NCI-H128 (cell line): Measurements from ENCODE around the gene ROR1.
A peak's percentile ranks its signal among the peaks of the same experiment; 100 is the strongest.

ENCODE experiments used
- DNase-seq: peaks from one replicate; lab custom pipeline; 2025; ENCODE audit not compliant: unreplicated experiment; lab: John Stamatoyannopoulos, UW

ROR1 gene

DNA sequence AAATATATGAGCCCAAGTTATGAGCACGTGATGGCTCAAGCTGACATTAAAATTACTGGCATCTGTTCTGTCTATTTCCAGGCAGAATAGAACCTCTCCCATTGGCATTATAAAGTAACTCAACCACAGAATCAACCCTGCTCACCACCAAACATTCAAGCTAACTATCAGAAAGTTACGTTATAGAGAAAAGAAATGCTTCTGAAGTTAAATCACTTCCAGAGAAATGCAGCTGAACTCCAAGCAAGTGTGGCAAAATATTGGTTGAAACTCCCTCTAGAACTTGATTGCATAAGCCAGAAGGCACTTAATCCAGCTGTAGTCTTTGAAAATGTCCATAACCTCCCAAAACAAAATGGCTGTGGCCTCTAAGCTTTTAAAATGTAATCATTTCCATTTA lies 393.4 kb downstream of the ROR1 start:
- no peak for DNase-seq

DNA sequence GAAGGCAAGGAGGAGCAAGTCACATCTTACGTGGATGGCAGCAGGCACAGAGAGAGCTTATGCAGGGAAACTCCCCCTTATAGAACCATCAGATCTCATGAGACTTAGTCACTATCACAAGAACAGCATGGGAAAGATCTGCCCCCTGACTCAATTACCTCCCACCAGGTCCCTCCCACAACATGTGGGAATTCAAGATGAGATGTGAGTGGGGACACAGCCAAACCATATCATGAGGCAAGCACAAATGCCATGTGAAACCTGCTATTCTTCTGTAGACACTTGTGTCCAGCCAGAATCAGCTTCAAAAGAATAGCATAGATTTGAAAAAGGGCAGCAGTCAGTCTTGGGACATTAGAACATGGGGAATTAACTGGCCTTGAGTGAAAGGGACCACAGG lies 397.4 kb downstream of the ROR1 start:
- no peak for DNase-seq

GRCh38 chr1:64171797-64172281 lies 398.0 kb downstream of the ROR1 start:
- DNase-seq = no peak

DNA sequence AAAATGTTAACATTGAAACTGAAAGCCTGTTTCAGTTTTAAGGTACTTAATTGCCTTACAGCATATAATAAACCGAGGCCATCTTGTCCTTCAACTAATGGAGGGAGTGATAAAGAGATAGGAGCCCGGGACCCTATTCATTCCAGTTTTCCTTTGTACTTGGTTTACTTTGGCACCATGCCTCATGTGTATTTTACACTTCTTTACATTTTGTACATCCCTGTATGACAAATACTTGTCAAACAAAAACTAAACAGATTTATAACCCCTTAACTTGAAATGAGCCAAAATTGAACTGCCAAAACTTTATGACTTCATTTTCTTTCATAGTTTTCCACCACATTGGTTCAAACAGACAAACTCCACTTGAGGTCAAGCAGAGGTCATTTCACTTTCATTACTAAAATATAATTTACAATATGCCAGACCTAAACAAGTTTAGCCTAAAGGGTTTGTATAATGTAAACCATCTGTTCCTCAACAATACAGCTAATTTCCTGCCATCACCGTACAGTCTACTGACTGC lies 398.7 kb downstream of the ROR1 start:
- DNase-seq = peak; percentile 20

GRCh38 chr1:64173336-64173940 lies 399.6 kb downstream of the ROR1 start:
- DNase-seq = no peak

GRCh38 chr1:64175639-64176038 lies 401.8 kb downstream of the ROR1 start:
- DNase-seq = no peak

DNA sequence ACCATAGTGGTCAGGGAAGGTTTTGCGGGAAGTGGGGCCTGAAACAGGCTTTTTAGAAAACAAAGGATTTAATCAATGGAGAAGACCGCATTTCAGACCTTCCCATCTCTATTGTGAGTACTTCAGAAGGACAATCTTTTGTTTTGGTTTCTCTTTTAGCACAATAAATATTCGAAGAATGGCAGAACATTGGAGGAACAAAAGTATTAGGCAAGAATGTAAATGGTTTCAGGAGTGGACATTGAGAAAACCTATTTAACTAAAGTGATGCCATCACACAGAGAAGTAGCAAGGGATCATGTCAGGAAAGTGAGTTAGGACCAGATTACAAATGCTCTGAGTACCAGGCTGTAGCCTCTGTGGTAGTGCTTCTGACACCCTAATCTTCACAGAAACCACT lies 402.8 kb downstream of the ROR1 start:
- no peak for DNase-seq

GRCh38 chr1:64179588-64179987 lies 405.8 kb downstream of the ROR1 start:
- no peak for DNase-seq

GRCh38 chr1:64182207-64182606 lies 408.4 kb downstream of the ROR1 start:
- no peak for DNase-seq

DNA sequence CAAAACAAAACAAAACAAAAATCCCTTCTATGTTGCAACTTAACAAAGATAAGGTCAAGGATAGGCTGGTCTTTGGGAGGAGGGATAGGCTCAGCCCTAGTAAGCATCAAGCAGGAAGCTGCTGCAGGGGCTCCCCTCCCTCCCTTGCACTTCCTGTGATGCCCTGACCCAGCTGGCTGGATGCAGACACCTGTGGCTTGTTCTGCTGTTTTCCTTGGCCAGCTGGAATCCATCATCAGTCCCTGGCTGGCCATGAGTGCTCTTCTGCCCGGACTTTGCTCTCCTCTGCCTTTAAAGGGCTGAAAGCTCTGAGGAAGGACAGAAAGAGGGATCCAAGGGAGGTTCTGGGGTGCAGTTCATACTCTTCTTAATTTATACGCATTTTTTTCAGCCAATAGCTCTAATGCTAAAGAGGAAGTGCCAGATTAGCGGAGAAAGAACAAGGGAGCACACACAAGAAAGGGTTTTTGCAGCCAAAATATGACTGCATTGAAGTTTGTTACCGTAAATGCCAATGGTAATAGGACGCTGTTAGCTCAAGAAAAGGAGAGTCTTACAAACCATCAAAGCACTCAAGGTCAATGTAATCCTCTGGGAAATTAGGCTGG lies 409.7 kb downstream of the ROR1 start:
- no peak for DNase-seq

- no peak for DNase-seq
Observed at GRCh38 chr1:64184003-64184440, 410.2 kb downstream of the ROR1 start.

DNA sequence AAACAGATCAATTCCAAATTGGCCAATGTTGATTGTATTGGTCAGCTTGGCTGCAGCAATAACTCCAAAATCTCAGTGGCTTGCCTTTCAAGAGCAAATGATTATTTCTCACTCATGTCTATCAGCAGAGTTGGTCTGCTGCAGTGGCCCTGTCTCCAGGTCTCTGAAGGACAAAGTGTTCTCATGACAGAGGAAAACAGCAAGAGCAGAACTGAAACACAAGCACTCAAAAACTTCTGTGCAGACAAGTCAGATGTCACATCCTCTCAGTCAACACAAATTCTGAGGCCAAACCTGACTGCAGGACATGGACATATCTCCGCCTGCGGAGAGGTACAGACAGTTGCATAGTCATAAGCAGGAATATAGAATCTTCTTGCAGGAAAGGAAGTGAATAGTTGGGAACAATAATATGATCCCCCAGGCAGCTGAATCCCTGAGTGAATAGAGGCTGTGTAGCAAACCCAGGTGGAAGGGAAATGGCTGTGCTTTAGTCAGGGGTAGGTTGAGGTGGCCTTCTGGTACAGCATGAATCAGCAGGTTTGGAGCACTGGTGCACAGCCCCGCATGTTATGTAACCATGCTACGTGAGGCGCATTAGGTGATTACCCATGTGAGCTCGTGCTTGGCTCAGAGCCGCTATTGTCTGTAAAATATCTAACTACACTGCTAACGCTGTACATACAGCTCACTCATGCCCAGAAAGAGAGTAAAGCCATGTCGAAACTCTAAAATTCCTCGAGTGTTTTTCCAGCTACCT lies 412.5 kb downstream of the ROR1 start:
- DNase-seq = no peak

DNA sequence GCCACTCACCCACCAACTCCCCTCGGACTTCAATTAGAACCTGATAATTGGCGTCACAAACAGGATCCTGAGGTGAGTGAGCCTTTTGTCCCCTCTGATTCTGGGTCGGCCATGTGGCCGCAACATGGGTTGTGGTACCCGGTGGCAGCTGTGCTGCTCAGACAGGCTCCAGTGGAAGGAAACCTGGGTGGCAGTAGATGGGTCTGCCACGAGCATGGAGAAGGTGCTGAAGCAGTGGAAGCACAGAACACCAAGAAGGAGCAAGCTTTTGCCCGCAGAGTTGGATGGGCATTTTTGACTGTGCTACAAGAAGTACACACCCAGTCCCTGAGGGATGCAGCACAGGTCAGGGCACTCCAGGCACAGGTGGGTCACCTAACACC lies 413.1 kb downstream of the ROR1 start:
- DNase-seq = no peak

DNA sequence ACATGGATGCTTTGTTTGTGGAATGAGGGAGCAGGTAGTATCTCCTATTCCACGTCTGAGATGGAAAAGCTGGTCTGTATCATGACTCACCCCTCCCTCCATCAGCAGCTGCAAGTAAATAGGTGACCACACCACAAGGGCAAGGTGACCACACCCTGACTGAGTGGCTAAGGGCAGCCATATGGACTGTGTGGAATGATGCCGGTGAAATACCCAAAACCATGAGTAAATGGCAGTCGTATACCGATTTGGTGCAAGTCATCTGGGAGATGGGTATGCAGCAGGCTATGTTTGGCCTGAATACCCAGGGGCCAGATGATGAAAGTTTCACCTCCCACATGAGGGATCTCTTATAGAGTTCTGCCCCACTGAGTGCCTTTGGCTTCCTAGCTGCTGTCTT lies 413.8 kb downstream of the ROR1 start:
- no peak for DNase-seq

- no peak for DNase-seq
Observed at GRCh38 chr1:64192290-64192689, 418.5 kb downstream of the ROR1 start.

GRCh38 chr1:64194168-64195080 lies 420.6 kb downstream of the ROR1 start:
- no peak for DNase-seq

DNA sequence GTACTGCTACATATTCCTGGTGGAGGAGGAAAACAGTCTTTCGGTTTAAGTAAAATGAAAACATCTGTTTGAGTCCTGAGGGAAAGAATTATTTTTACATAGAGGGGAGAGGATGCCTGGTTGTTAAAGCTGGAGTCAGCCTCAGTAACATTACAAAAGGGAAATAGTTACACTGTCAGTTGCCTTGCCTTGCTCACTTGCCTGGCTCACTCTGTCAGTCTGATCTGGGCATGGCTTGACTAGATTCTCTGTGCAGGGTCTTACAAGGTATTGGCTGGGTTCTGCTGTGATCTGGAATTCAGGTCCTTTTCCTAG lies 421.2 kb downstream of the ROR1 start:
- no peak for DNase-seq

DNA sequence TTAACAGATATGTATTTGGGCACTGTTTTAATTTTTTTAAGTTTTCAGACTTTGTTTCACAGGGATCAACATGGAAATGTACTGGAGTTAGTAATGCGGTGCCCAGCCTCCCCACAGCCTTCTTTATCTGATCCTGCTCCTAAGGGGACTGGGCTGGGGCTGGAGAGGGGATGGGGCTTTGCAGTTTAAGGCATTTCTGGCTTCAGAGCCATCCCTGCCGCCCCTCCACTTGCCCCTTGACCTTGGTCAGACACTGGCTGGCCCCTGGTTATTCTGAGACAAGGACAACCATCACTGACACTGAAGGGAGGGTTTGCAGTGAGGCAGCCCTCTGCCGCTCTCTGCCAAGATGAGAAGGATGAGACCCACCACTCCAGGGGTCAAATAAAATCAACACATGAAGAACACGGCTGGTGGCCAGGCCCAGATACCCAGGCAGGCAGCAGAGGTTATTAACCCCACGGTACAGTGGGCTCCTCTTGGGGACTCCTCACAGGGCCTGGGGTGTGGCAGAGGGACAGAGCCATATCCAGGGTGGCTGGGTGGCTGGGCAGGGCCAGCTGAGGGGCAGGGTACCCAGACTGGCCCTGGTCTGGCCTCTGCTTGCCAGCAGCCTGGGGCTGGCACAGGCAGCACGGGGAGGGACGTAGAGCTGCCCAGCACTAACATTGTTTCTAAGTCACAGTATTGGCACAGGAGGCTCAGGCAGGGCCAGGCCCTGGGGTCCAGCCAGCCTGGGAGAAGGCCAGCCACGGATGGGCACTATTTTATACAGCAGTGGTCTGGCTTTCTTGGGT lies 422.5 kb downstream of the ROR1 start:
- no peak for DNase-seq

GRCh38 chr1:64197076-64197475 lies 423.3 kb downstream of the ROR1 start:
- no peak for DNase-seq

- no peak for DNase-seq
Observed at GRCh38 chr1:64199154-64199553, 425.3 kb downstream of the ROR1 start.
